Activated T-cell treated with anti-CD3 and anti-CD28 coated beads for 24 hours (primary cell): ENCODE results near the gene WDPCP.
"Not testable (repeated sequence)": the region's sequence is repeated elsewhere in the genome, so short reads cannot be mapped to it uniquely, and the experiment has no call there.

Source experiments
- DNase-seq: peaks from one replicate; pipeline ENCODE4 v3.0.0-alpha.2; 2020; ENCODE audit warnings: low read depth

WDPCP gene

DNA sequence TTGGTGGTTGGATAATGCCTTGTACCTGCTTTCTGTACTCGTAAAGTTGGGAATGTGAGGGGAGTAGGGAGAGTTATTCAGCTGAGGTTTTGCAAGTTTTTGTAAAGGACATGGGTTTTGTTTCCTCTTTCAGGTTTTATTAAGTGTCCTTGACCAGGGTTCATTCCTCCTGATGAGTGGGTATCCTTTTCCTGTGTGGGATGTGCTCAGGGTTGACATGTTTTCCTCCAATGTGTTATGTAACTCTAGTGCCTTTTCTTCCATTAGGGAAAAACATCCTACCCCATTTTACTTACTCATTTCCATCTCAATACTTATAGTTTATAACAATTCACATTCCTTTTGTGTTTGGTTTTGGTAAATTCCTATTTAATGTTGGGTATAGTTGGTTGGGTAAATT, 489.2 kb downstream of the WDPCP start:
- no peak for DNase-seq

GRCh38 chr2:63096491-63096890, 491.8 kb downstream of the WDPCP start:
- DNase-seq, result no peak

GRCh38 chr2:63093502-63093901, 494.8 kb downstream of the WDPCP start:
- DNase-seq, result no peak

GRCh38 chr2:63092857-63093256, 495.4 kb downstream of the WDPCP start:
- DNase-seq, result no peak

DNA sequence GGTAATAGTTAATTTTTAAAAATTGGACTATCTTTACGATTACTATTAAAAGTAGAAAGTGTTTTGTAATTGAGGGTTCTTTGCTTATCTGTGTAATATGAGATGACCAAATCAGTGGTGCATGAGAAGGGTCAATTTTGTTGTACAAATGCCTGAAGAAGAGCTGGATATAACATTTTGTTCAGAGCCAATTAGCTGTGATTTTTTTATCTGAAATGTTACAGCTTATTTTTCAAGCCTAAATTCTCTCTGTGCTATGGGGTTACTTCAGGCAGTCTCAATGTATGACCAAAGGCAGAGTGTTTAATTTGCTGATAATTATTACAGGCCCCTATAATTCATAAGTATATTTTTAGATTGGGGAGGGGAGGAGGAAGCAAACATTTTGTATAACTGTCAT, 495.9 kb downstream of the WDPCP start:
- no peak for DNase-seq

- DNase-seq, result no peak
Observed at GRCh38 chr2:63086687-63087086, 501.6 kb downstream of the WDPCP start.

DNA sequence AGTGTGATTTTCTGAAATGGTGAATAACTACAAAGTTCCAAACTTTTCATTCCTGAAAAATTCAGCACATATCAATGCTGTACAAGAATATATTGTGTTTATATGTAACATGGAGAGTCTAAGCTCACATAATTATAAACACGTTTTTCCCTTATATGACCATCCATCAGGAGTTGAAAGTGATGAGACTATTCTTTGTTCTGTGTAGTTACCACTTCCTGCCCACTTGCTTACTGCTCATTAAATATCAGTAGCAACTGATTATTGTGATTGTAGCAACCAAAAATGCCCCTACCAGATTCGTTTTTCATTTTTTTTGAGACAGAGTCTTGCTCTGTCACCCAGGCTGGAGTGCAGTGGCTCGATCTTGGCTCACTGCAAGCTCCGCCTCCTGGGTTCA, 506.9 kb downstream of the WDPCP start:
- DNase-seq, result no peak

DNA sequence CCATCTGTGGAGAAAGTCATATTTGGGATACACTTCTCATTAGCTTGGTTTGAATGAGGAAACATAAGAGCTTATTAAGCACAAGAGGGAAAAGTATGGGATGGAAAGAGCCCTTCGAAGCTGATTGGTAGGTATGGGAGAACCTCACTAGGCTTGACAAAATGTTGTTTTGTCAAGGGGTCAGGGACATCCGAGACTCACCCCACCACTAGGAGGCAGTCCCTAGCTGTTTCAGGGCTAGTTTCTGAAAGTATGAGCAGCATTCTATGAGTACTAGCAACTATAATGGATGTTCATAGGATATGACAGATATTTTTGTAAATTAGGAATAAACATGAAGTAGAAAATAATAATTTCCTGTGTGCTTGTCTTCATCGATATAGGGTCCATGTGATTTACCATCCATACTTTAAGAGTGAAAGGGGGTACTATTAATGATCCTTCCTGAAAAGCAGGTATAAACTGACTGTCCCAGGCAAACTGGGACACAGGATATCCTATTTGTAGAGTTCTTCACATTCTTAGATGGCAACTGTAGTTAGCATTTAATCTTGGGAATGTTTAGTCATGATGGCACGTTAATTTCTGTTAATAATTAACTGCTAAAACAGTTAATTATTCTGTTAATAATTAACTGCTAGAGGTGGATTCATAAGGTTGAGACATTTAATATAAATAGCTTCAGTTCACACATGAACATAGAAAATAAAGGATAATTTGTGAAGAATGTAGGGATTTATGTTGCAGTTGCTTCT, 509.2 kb downstream of the WDPCP start:
- no peak for DNase-seq

- not testable (repeated sequence) for DNase-seq
Observed at GRCh38 chr2:63074399-63074798, 513.9 kb downstream of the WDPCP start.

DNA sequence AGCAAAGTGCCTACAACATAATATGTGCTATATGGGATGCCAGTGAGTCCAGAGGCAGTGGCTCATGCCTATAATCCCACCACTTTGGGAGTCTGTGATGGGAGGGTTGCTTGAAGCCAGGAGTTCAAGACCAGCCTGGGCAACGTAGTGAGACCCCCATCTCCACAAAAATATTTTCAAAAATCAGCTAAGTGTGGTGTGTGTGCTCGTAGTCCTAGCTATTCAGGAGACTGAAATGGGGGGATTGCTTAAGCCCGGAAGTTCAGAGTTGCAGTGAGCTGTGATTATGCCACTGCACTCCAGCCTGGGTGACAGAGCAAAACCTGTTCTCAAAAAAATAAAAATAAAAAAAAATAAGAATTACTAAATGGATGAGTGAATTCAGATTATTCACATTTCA, 514.3 kb downstream of the WDPCP start:
- no peak for DNase-seq

GRCh38 chr2:63071664-63072063, 516.6 kb downstream of the WDPCP start:
- DNase-seq, result no peak
